AG09309 (cell line): ENCODE measurements around the gene CHRNB1.

Source experiments
- DNase-seq: peaks from one replicate; pipeline ENCODE4 v3.0.0-alpha.2; 2010; ENCODE audit warnings: low read depth
- H3K4me3 ChIP-seq: 2 replicates; pipeline ENCODE4 v1.5.1; 2011; ENCODE audit warnings: mild to moderate bottlenecking, low read depth, low read length, moderate library complexity; ENCODE audit not compliant: control insufficient read depth
- CTCF ChIP-seq: IDR thresholded peaks from 2 replicates; pipeline ENCODE4 v1.5.1; 2011; ENCODE audit warnings: mild to moderate bottlenecking, low read depth, low read length, inconsistent platforms; ENCODE audit not compliant: insufficient read depth, control insufficient read depth; ENCODE audit errors: missing control alignments

The CHRNB1 gene

DNA sequence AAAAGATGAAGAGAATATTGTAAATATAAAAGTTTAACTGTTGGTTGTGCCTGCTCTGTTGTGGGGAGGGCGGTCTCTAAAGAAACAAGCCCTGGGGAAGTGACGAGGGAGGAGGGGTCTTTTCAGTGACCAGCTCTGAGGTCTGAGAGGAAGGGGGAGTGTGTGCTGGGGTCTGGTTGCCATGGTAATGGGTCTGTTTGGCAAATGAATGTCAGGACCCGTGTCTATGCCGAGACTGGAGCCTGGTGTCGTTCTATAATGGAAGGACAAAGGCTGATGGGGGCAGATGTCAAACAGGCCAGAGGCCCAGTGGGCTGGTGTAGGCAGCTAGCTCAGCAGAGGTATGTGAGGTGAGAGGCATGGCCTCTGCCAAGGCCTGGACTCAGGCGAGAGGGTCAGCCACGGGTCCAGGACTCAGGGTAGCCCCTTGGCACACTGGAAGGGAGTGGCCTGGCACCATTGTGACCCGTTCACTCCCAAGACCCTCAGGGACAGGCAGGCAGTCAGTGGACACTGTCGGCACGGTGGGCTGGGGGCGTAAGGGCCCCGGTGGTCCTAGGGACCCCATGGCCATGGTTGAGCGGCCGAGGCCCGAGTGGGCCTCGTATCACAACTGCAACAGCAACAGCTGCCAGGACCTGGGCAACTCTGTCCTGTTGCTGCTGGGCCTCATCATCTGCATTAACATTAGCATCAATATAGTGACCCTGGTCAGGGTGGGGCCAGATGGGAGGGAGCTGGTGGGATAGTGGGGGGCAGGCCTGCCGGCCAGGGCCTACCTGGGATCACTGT lies 24.8 kb upstream of the CHRNB1 start, which contains the start of gene SPEM1:
Gene SPEM1, plus strand, starts transcription at position 506 of the 792 bp plus-strand sequence. Its CDS starts 61 bp downstream, at position 567.
- no peak for TF ChIP-seq CTCF
- no peak within 1 kb of the TSS for H3K4me3 ChIP-seq
- no peak for DNase-seq

DNA sequence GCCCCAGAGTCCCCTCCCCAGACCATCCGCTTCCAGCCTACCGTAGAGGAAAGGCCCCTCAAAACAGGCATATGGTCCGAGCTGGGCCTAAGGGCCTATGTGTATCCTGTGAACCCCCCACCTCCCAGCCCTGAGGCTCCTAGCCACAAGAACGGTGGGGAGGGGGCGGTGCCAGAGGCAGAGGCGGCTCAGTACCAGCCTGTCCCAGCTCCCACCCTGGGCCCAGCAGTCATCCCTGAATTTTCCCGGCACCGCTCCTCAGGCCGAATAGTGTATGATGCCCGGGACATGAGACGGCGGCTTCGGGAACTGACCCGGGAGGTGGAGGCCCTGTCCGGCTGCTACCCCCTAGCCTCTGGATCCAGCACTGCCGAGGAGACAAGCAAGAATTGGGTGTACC lies 23.7 kb upstream of the CHRNB1 start:
- no peak overlapping the region for H3K4me3 ChIP-seq
- DNase-seq: no peak
- no peak for TF ChIP-seq CTCF

- no peak for TF ChIP-seq CTCF
- DNase-seq: no peak
- H3K4me3 ChIP-seq: no peak overlapping the region
These were observed 21.2 kb upstream of the CHRNB1 start for GRCh38 chr17:7423679-7424078.

DNA sequence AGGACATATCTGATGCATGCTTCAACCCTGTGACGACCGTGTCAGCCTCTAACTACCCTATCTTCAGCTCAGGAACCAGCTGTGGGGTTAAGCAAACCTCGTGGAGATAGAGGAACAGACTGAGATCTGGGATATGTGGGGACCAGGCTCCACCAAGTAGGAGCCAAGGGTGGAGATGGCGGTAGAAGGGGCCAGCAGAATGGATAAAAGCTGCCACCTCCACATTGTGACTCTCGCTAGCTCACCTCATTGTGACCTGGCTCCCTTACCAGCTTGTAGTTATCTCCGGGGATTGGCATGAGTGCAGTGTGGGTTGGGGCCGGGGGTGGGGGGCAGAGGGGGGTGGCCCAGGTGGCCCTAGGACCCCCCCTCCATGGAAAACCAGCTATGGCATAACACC lies 19.5 kb upstream of the CHRNB1 start, which contains the start of gene SPEM2:
Gene SPEM2, plus strand, starts transcription at position 301 of the 400 bp plus-strand sequence. Its CDS starts 73 bp downstream, at position 374.
- no peak for TF ChIP-seq CTCF
- no peak for DNase-seq
- no peak within 1 kb of the TSS for H3K4me3 ChIP-seq

- H3K4me3 ChIP-seq: no peak overlapping the region
- no peak for TF ChIP-seq CTCF
- no peak for DNase-seq
These were observed 19.1 kb upstream of the CHRNB1 start for GRCh38 chr17:7425756-7426155.

- TF ChIP-seq CTCF: no peak
- H3K4me3 ChIP-seq: no peak overlapping the region
- no peak for DNase-seq
These were observed 18.5 kb upstream of the CHRNB1 start for GRCh38 chr17:7426203-7426863.
